ENCODE data around the gene C1orf116. TPM values are rescaled to one million over a fixed set of nuclear protein-coding genes. Genes with fewer than 3 reads are reported as not detected.

The C1orf116 gene
- polyA plus RNA-seq, 3 donors: 0.03 to 0.04 TPM; not detected in 1

GRCh38 chr1:207001492-207002245, 30.9 kb downstream of the C1orf116 start:
- Mint-ChIP-seq H3K27ac (peak overlapping the region in 1 of 7 donors; percentile 72), H3K9me3 (no peaks in the 10 kb centered on the region), H3K36me3 (no peaks in the 10 kb centered on the region), H3K27me3 (ENCODE audit: low read depth in 3 of 3) (peaks cover 2 to 7% (median 4%) of the 10 kb centered on the region in 3 donors), H3K4me1 (peaks cover 2% of the 10 kb centered on the region), H3K4me3 (no peak overlapping the region)
- Histone ChIP-seq H3K9ac (ENCODE audit: insufficient read depth, low read length, poor library complexity, severe bottlenecking) (no peak overlapping the region), H3K27ac (ENCODE audit: low read depth in 1 of 2, low read length in 2 of 2) (no peak overlapping the region), H4K20me1 (ENCODE audit: insufficient read depth, low read length) (no peaks in the 10 kb centered on the region), H3K9me3 (replicated peaks in 1 of 2; ENCODE audit: control insufficient read depth in 1 of 2, insufficient read depth in 1 of 2, low read length in 2 of 2) (no peaks in the 10 kb centered on the region), H3K4me3 (replicated peaks in 1 of 3; ENCODE audit: low read depth in 2 of 3, low read length in 3 of 3) (no peak overlapping the region), H2AFZ (ENCODE audit: insufficient read depth, low read depth, low read length, poor library complexity, severe bottlenecking) (no peak overlapping the region), H3K36me3 (replicated peaks in 1 of 2; ENCODE audit: control insufficient read depth in 1 of 2, insufficient read depth in 2 of 2, low read length in 2 of 2) (no peaks in the 10 kb centered on the region), H3K4me2 (replicated peaks; ENCODE audit: extremely low read depth, low read length, poor library complexity, severe bottlenecking) (no peak overlapping the region), H3K4me1 (ENCODE audit: control insufficient read depth in 1 of 2, insufficient read depth in 2 of 2, low read length in 2 of 2) (no peaks in the 10 kb centered on the region), H3K27me3 (ENCODE audit: control insufficient read depth in 2 of 2, insufficient read depth in 2 of 2, low read length in 2 of 2) (no peaks in the 10 kb centered on the region), H3K79me2 (ENCODE audit: insufficient read depth, low read length) (no peaks in the 10 kb centered on the region)
- no CpG with 5 or more reads among the region's 5 CpGs for WGBS (ENCODE audit: insufficient coverage)
- no peak for DNase-seq
- intact Hi-C loops (cut with micrococcal nuclease): no loop called here
- TF ChIP-seq CTCF (IDR thresholded peaks at IDR 0.05): no peak

- no peaks in the 10 kb centered on the region for H3K9me3 ChIP-seq (replicated peaks in 1 of 2; ENCODE audit: control insufficient read depth in 1 of 2, insufficient read depth in 1 of 2, low read length in 2 of 2)
- H3K27ac Mint-ChIP-seq: no peak overlapping the region
Observed at GRCh38 chr1:207000651-207001291, 31.8 kb downstream of the C1orf116 start.

More at GRCh38 chr1:207000651-207001291, 31.8 kb downstream of the C1orf116 start:
- intact Hi-C loops (cut with micrococcal nuclease): no loop called here
- peaks cover 2 to 6% (median 3%) of the 10 kb centered on the region in 3 donors for H3K27me3 Mint-ChIP-seq (ENCODE audit: low read depth in 3 of 3)
- no peak for TF ChIP-seq CTCF (IDR thresholded peaks at IDR 0.05)
- Histone ChIP-seq H3K36me3 (replicated peaks in 1 of 2; ENCODE audit: control insufficient read depth in 1 of 2, insufficient read depth in 2 of 2, low read length in 2 of 2) (no peaks in the 10 kb centered on the region), H3K27me3 (ENCODE audit: control insufficient read depth in 2 of 2, insufficient read depth in 2 of 2, low read length in 2 of 2) (no peaks in the 10 kb centered on the region), H3K27ac (ENCODE audit: low read depth in 1 of 2, low read length in 2 of 2) (no peak overlapping the region), H3K79me2 (ENCODE audit: insufficient read depth, low read length) (no peaks in the 10 kb centered on the region), H3K4me3 (replicated peaks in 1 of 3; ENCODE audit: low read depth in 2 of 3, low read length in 3 of 3) (no peak overlapping the region), H2AFZ (ENCODE audit: insufficient read depth, low read depth, low read length, poor library complexity, severe bottlenecking) (no peak overlapping the region), H4K20me1 (ENCODE audit: insufficient read depth, low read length) (no peaks in the 10 kb centered on the region), H3K9ac (ENCODE audit: insufficient read depth, low read length, poor library complexity, severe bottlenecking) (no peak overlapping the region), H3K4me1 (ENCODE audit: control insufficient read depth in 1 of 2, insufficient read depth in 2 of 2, low read length in 2 of 2) (no peaks in the 10 kb centered on the region), H3K4me2 (replicated peaks; ENCODE audit: extremely low read depth, low read length, poor library complexity, severe bottlenecking) (no peak overlapping the region)
- no peak overlapping the region for H3K4me3 Mint-ChIP-seq
- peaks cover 2% of the 10 kb centered on the region for H3K4me1 Mint-ChIP-seq
- H3K9me3 Mint-ChIP-seq: no peaks in the 10 kb centered on the region
- WGBS (ENCODE audit: insufficient coverage): 100% methylated on average over 2 of the region's 5 CpGs
- no peaks in the 10 kb centered on the region for H3K36me3 Mint-ChIP-seq
- DNase-seq: no peak
